Raji (cell line): ENCODE results near the gene C19orf53.

ENCODE experiments used
- POLR2A ChIP-seq: IDR thresholded peaks from 2 replicates; pipeline ENCODE4 v1.6.1; 2011; ENCODE audit warnings: low read depth, low read length, control low read depth; ENCODE audit not compliant: insufficient read depth

C19orf53 gene

GRCh38 chr19:13806728-13807127 lies 32.5 kb downstream of the C19orf53 start:
- TF ChIP-seq POLR2A, result no peak

- no peak for TF ChIP-seq POLR2A
Measured at GRCh38 chr19:13807421-13808021, 33.3 kb downstream of the C19orf53 start.

- TF ChIP-seq POLR2A, result no peak
Measured at GRCh38 chr19:13808856-13809255, 34.6 kb downstream of the C19orf53 start.

- TF ChIP-seq POLR2A, result no peak
Measured at GRCh38 chr19:13812544-13812943, 38.3 kb downstream of the C19orf53 start.

- TF ChIP-seq POLR2A, result no peak
Measured at GRCh38 chr19:13813147-13813546, 38.9 kb downstream of the C19orf53 start.

- TF ChIP-seq POLR2A, result no peak
Measured at GRCh38 chr19:13814550-13814949, 40.3 kb downstream of the C19orf53 start.

- TF ChIP-seq POLR2A, result no peak
Measured at GRCh38 chr19:13817018-13817614, 42.9 kb downstream of the C19orf53 start.

GRCh38 chr19:13817615-13818371 lies 43.5 kb downstream of the C19orf53 start:
- TF ChIP-seq POLR2A, result 0 out of 2 replicates have a peak, but pooled peaks have one; percentile 31

- no peak for TF ChIP-seq POLR2A
Measured at GRCh38 chr19:13819238-13819637, 45.0 kb downstream of the C19orf53 start.

- no peak for TF ChIP-seq POLR2A
Measured at GRCh38 chr19:13821292-13821691, 47.0 kb downstream of the C19orf53 start.

- TF ChIP-seq POLR2A, result no peak
Measured at GRCh38 chr19:13823256-13823655, 49.0 kb downstream of the C19orf53 start.

GRCh38 chr19:13823901-13824300 lies 49.6 kb downstream of the C19orf53 start:
- TF ChIP-seq POLR2A, result no peak

GRCh38 chr19:13824703-13825102 lies 50.4 kb downstream of the C19orf53 start:
- TF ChIP-seq POLR2A, result no peak

- TF ChIP-seq POLR2A, result no peak
Measured at GRCh38 chr19:13825489-13826441, 51.5 kb downstream of the C19orf53 start.

GRCh38 chr19:13826652-13827235 lies 52.5 kb downstream of the C19orf53 start:
- TF ChIP-seq POLR2A, result no peak

GRCh38 chr19:13827656-13828055 lies 53.4 kb downstream of the C19orf53 start:
- TF ChIP-seq POLR2A, result no peak
